ENCODE results near the gene MAP2. TPM values are rescaled to one million over a fixed set of nuclear protein-coding genes. Genes with fewer than 3 reads are reported as not detected.
"Not testable (repeated sequence)": the region's sequence is repeated elsewhere in the genome, so short reads cannot be mapped to it uniquely, and the experiment has no call there.

Gene MAP2
- total RNA-seq, 1 donor, result 26.5 TPM

DNA sequence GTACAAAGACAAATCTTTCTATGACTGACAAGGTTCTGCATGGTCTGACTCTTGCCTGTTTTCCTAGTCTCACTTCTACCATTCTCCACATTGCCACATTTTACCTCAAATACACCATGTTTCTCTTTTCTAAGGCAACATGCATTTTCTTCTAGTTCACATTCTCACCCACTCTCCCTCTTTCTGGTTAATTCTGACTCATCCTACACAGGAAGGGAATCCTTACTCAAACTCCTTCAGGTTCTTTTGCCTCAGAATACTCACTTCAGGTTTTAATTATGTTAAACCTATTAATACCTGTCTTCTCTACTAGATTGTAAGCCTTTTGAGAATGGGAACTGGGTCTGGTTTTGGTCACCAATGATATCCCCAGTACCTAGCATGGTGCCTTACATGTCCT lies 47.2 kb downstream of the MAP2 start:
- TF ChIP-seq, protein P1, sequence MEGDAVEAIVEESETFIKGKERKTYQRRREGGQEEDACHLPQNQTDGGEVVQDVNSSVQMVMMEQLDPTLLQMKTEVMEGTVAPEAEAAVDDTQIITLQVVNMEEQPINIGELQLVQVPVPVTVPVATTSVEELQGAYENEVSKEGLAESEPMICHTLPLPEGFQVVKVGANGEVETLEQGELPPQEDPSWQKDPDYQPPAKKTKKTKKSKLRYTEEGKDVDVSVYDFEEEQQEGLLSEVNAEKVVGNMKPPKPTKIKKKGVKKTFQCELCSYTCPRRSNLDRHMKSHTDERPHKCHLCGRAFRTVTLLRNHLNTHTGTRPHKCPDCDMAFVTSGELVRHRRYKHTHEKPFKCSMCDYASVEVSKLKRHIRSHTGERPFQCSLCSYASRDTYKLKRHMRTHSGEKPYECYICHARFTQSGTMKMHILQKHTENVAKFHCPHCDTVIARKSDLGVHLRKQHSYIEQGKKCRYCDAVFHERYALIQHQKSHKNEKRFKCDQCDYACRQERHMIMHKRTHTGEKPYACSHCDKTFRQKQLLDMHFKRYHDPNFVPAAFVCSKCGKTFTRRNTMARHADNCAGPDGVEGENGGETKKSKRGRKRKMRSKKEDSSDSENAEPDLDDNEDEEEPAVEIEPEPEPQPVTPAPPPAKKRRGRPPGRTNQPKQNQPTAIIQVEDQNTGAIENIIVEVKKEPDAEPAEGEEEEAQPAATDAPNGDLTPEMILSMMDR (IDR thresholded peaks at IDR 0.05; ENCODE audit: insufficient read depth, low read length), result no peak
- DNase-seq (ENCODE audit: low read depth), result peak; percentile 44
- H3K4me3 ChIP-seq (ENCODE audit: low read depth, low read length), result no peak overlapping the region

DNA sequence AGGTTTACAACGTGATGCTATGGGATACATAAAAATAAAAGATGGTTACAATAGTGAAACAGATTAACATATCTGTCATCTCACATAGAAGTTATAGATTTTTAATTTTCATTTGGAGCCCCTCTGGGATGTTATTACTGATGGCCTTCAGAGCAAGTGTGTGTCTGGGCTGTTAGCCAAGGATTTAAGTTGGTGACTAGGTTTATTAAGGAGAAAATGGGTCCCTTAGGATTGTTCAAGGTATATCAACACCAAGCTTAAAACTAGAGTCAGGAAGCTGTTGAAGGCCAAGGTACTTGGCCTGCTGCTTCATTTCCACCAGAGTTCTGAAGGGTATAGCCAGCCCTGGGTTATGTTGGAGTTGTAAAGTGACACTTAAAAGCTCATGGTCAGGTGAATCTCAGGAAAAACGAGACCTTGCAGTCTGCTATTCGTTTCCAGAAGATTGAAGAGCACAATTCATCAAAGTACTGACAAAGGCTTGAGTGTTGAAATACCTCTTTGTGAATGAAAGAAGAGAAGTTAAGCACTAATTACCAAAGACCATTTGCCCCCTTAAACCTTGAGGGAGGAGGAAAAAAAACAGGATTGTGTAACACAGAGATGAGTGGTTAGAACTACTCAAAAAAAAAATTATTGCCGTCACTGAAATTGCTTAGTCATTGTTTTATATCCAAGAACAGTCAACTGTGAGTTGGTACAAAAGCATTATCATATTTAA lies 48.4 kb downstream of the MAP2 start:
- no peak overlapping the region for H3K4me3 ChIP-seq (ENCODE audit: low read depth, low read length)
- peak; percentile 86 for DNase-seq (ENCODE audit: low read depth)
- TF ChIP-seq, protein P1 (IDR thresholded peaks at IDR 0.05; ENCODE audit: insufficient read depth, low read length), result no peak

DNA sequence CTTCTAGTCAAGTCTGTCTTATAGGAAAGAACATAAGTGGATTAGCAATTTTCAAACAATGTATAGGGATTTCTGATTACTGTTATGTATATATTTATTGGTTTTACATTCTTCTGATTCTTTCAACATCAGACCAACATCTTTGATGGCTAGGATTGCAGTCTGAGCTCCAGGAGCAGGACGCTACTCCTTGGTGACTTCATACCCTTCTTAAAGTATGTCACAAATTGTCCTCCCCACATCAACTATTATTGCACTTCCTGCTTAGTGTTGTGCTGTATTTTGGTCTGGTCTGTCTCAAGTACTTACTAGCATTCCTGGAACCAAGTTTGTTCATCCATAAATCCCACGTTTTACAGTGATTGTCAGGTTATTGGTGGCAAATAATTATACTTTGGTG lies 49.0 kb downstream of the MAP2 start:
- no peak overlapping the region for H3K4me3 ChIP-seq (ENCODE audit: low read depth, low read length)
- TF ChIP-seq, protein P1 (IDR thresholded peaks at IDR 0.05; ENCODE audit: insufficient read depth, low read length), result no peak
- DNase-seq (ENCODE audit: low read depth), result peak; percentile 60

DNA sequence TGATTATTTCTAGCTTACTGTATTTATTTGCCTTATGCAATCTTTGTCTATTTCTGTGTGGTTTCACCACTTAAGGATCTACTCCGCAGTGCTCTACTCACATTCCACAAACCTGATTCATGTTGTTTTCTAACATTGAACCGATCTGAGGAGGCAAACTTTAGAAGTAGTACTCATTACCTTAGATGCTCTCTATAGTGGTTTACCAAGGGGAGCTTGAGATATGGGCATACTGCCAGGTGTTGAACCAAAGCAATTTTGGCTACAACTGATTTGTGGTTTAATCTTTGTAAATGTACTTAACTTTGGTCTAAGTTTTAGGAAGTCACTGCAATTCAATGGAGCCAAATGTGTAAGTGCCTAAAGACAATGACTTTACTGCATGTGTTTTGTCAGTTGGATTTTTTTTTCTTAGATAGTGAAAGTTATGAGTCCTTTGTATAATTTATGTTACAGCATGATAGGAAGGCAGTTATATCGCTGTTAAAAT lies 50.1 kb downstream of the MAP2 start:
- DNase-seq (ENCODE audit: low read depth), result peak; percentile 96
- TF ChIP-seq, protein P1 (IDR thresholded peaks at IDR 0.05; ENCODE audit: insufficient read depth, low read length), result no peak
- no peak overlapping the region for H3K4me3 ChIP-seq (ENCODE audit: low read depth, low read length)

DNA sequence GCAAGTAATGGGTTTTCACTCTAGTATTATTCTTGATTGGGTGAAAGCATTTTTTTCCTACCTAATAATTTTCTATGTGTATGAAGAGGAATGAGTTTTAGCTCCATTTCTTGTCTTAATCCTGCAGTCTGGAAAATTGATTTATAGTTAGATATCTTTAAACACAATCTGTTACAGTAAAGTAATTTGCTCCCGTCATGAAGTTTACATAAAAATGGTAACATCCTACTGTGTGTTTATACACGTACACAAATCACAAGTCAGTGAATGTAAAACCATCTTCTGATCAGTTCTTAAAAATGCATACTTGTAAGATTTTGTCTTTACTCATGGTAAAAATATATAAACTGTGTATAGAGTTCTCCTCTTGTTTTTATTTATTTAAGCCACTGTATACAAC lies 51.1 kb downstream of the MAP2 start:
- TF ChIP-seq, protein P1 (IDR thresholded peaks at IDR 0.05; ENCODE audit: insufficient read depth, low read length), result no peak
- no peak overlapping the region for H3K4me3 ChIP-seq (ENCODE audit: low read depth, low read length)
- DNase-seq (ENCODE audit: low read depth), result no peak

DNA sequence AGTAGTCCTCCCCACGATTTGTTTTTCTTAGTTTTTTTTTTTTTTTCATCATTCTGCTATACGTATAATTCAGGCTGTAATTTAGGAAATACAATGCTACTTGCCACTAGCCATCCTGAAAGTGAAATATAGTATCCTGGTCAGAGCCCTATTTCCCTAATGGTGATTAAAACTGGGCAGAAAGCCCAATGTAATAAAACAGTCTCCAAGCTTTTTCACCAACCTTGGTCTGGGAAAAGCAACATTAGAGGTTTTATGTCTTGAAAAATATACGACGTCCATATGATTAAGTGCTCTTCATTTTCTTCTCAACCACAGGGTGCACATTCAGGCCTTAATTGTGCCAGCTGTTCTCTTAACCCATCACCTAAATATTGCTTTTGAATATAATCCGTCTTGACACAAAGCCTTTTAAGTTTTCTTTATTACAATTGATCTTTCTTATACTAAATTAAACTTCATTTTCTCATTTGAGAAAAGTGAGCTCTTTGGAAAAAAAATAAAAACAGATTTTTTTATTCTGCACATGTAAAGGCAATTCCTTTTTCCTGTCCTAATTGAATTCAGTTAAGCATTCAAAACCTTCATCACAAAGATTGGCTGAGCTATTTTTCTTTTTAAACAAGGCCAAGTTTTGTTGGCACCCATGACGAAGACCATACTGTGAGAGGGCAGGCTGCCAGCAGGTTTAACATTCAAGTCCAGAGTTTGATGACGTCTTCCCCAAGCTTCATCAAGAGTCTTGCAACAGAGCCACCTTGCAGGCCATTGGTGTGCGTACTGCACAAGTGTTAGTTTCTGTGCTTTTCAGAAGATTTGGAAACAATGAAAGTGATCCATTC lies 52.7 kb downstream of the MAP2 start:
- H3K4me3 ChIP-seq (ENCODE audit: low read depth, low read length), result no peak overlapping the region
- TF ChIP-seq, protein P1 (IDR thresholded peaks at IDR 0.05; ENCODE audit: insufficient read depth, low read length), result no peak
- DNase-seq (ENCODE audit: low read depth), result peak; percentile 82

DNA sequence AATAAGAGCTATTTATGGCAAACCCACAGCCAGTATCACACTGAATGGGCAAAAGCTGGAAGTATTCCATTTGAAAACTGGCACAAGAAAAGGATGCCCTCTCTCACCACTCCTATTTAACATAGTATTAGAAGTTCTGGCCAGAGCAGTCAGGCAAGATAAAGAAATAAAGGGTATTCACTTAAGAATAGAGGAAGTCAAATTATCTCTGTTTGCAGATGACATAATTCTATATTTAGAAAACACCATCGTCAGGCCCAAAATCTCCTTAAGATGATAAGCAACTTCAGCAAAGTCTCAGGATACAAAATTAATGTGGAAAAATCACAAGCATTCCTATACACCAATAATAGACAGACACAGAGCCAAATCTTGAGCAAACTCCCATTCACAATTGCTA lies 68.4 kb downstream of the MAP2 start:
- H3K4me3 ChIP-seq (ENCODE audit: low read depth, low read length), result not testable (repeated sequence)
- peak; percentile 23 for DNase-seq (ENCODE audit: low read depth)

DNA sequence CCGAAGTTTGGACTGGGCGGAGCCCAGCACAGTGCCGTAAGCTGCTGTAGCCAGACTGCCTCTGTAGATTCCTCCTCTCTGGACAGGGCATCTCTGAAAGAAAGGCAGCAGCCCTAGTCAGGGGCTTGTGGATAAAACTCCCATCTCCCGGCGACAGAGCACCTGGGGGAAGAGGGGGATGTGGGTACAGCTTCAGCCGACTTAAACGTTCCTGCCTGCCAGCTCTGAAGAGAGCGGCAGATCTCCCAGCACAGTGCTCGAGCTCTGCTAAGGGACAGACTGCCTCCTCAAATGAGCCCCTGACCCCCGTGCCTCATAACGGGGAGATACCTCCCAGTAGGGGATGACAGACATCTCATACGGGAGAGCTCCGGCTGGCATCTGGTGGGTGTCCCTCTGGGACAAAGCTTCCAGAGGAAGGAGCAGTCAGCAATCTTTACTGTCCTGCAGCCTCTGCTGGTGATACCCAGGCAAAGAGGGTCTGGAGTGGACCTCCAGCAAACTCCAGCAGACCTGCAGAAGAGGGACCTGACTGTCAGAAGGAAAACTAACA lies 71.3 kb downstream of the MAP2 start:
- not testable (repeated sequence) for DNase-seq (ENCODE audit: low read depth)
- H3K4me3 ChIP-seq (ENCODE audit: low read depth, low read length), result peak overlapping the region; percentile 9
